GM19395 (cell line): ENCODE results near the gene KRTAP10-12.

ENCODE experiments used
- ATAC-seq: cut with Tn5 transposase; IDR thresholded peaks from one replicate; pipeline ENCODE4 v1.9.1; 2021; ENCODE audit warnings: mild to moderate bottlenecking, moderate library complexity; ENCODE audit not compliant: unreplicated experiment

KRTAP10-12 gene

GRCh38 chr21:44697811-44698734 lies 1.1 kb downstream of the KRTAP10-12 start:
- no peak for ATAC-seq

DNA sequence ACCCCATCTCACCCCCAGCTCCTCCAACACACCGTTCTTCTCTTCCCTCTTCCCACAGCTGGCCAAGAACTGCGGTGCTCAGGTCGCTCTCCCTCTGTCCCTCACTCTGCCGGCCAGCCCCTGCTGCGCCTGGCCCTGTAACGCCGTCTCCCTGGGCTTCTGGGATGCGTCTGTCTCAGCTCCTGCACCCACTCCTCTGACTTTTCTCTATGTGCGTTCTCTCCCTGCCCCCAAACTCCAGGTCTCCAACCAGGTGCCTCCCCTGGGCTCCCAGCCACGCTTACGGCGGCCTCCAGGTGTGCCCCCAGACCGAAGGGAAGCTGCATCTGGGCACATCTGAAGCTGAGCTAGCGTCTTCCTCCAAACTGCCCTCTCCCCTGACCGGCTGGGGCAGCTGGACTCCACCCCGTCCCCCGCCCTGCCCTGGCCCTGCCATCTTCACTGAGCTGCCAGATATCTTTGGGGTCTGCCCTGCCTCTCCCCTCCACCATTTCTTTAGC lies 2.6 kb downstream of the KRTAP10-12 start:
- ATAC-seq, result no peak

DNA sequence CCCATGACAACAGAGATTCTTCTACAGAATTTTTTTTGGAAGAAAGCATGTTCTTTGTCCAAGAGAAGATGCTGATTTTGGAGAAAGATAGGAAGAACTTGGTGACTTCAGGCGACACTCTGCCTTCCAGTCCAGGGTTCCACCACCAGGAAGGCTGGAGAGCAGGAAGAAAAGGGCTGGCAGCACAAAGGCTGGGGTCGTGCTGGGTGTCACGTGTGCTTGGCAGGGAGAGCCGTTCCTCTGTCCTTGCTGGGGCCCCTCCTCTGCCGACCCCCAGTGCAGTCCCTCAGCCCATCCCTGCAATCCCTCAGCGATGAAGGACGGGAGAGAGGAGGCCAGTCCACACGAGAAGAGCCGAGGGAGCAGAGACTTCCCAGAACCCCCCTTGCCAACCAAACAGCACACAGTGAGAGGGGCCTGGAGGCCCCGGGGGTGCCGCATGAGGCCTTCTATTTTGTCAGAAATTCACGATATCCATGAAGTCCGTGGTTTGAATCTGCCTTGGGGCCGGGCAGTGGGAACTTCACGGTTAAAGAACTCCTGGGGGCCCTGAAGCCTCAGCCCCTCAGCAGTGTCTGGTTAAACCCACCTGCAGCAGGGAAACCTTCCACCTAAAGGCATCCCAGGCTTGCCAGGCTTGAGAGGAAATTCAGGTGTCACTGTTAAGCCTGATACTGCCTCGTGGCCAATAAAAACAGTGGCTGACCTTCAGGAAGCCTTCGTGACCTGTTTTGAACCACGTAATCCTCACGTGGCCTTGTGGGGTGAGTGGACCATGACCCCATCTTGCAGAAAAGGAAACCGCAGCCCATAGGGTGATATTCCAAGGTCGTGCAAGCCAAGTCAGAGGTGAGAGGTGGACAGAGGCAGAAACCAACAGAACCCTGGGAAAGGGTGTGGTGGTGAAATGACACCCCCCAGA lies 3.4 kb downstream of the KRTAP10-12 start:
- no peak for ATAC-seq

DNA sequence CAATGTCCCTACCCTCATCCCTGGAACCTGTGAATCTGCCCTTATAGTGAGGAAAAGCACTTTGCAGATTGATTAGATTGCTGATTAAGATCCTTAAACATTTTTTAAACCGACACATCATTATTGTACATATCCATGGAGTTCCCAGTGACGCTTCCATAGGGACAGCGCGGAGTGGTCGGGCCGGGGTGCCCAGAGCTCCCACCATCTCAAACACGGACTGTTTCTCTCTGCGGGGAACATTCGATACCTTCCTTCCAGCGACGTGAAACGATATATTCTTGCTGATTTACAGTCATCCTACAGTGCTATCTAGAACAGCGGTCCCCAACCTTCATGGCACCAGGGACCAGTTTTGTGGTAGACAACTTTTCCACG lies 4.0 kb downstream of the KRTAP10-12 start:
- ATAC-seq, result no peak

DNA sequence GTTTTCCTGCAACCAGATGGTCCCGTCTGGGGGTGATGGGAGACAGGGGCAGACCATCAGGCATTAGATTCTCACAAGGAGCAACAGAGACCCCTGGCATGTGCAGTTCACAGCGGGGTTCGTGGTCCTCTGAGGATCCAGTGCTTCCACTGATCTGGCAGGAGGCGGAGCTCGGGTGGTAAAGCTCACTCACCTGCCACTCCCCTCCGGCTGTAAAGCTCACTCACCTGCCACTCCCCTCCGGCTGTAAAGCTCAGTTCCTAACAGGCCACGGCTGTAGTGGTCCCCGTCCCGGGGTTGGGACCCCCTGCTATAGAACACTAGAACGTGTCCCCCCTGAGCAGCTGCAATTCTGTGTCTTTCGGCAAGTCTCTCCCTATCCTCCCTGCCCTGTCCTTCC lies 4.6 kb downstream of the KRTAP10-12 start:
- no peak for ATAC-seq

DNA sequence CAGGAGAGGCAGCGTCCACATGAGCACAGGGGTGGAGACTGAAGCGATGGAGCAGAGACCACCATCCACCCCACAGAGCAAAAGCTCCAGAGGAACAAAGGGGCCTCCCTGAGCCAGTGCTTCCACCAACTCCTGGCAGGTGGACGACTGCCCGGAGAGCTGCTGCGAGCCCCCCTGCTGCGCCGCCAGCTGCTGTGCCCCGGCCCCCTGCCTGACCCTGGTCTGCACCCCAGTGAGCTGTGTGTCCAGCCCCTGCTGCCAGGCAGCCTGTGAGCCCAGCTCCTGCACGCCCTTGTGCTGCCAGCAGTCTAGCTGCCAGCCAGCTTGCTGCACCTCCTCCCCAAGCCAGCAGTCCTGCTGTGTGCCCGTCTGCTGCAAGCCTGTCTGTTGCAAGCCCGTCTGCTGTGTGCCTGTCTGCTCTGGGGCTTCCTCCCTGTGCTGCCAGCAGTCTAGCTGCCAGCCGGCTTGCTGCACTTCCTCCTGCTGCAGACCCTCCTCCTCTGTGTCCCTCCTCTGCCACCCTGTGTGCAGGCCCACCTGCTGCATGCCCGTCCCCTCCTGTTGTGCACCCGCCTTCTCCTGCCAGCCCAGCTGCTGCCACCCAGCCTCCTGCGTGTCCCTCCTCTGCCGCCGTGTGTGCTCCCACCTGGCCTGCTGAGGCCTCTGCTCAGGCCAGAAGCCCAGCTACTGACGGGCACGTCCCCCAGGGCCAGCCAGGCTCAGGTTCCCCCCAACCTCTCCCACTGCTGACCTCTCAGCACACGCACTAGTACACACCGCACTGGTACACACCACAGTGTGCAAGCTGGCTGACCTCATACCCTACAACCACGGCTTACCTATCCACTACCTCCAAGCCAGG lies 5.4 kb downstream of the KRTAP10-12 start:
- no peak for ATAC-seq

DNA sequence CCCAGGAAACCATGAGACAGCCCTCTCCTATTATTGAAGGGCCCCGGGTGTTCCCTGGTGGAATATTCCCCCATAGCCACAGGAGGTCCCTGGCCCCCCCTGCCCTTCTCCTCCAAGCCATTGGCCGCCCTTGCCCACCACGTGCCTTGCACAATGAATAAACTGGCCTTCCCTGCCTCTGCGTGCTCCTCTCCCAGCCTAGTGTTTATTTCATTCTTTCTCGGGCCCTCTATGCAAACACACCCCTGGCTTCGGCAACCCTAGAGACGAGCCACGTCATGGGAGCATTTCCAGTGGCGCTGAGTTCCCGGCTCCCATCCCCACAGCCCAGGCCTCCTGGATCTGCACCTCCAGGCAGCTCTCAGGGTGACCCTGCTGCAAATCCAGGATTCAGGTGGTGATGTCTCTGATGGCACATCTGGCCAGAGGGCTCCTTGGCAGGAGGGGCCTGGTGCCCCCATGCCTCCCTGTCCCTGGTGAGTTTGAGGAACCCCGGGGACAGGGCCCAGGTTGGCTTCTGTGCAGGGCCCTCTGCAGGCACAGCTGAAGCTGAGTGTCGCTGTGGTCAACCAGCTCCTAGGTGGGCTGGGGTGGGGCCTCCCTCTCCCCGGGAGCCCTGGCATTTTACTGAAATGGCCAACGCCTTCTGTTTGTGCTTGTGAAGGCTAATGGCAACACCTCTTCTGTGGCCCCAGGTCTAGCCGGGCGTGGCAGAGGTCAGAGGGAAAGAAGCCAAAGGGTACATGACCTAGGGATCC lies 6.2 kb downstream of the KRTAP10-12 start:
- no peak for ATAC-seq

DNA sequence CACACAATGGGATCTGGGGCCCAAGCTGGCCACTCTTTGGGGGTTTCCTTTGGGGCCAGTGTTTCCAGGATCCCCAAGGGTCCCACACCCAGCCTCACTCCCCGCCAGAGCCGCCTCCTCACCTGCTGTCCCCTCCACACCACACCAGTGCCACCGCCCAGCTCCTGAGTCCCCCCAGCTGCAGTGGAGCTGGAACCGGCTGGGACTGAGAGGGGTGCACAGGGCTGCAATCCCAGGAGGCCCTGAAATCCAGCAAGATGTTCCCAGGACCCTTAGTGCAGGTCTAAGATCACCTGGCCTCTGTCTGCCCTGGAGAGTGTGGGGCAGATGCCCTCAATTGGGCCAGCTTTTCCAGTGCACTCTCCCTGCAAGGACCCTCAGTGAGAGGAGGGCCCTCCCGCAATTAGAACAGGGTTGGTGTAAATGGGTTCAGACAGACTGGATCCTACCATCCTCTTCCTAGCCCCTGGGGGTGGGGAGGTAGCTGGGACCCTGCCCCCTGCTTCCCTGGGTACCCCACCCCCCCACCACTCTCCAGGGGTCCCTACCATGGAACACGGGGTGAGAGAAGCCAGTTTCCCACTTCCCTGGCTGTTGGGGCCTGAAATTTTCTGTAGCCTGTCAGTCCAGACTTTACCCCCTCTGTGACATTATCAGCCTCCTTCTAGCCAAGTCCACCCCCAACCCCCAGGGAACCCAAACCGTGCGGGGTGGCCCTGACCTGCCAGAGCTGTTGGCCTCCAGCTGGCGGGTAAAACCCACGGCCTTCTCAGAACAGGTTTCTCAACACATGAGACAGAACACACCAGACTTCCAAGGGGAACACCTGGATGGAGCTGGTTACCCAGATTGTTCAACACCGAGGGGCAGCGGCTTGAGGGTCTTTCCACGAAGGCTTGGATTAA lies 7.0 kb downstream of the KRTAP10-12 start:
- ATAC-seq, result no peak

GRCh38 chr21:44704636-44705001 lies 7.6 kb downstream of the KRTAP10-12 start:
- ATAC-seq, result no peak

DNA sequence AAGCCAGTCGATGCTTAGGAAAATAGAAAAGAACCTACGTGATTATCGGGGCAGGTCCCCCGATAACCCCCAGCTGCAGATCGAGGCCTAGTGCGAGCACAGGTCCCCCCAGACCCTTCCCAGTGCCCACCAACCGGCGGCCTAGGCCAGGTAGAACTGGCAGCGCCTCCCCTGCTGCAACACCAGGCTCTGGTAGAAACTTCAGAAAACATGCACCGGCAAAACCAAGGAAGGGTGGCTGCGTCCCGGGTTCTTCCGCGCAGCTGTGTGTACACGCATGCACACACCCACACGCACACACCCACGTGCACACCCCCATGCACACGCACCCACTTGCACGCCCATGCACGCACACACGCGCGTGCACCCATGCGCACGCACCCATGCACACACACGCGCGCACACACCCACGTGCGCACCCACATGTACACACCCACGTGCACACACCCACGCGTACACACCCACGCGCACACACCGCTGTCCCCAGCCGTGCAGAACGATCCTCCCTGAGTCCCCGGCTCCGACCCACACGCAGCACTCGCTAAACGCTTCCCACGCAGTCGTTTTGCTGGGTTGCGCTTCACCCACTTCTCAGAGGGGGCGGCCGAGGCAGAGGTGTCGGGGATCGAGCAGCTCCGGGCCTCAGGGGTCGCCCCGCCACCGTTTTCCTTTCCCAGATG lies 9.2 kb downstream of the KRTAP10-12 start:
- no peak for ATAC-seq

GRCh38 chr21:44706706-44707581 lies 10.0 kb downstream of the KRTAP10-12 start:
- no peak for ATAC-seq

GRCh38 chr21:44708213-44708865 lies 11.4 kb downstream of the KRTAP10-12 start:
- ATAC-seq, result no peak

GRCh38 chr21:44708866-44709425 lies 12.0 kb downstream of the KRTAP10-12 start:
- ATAC-seq, result no peak

- no peak for ATAC-seq
These were observed 12.7 kb downstream of the KRTAP10-12 start for GRCh38 chr21:44709426-44710293.

DNA sequence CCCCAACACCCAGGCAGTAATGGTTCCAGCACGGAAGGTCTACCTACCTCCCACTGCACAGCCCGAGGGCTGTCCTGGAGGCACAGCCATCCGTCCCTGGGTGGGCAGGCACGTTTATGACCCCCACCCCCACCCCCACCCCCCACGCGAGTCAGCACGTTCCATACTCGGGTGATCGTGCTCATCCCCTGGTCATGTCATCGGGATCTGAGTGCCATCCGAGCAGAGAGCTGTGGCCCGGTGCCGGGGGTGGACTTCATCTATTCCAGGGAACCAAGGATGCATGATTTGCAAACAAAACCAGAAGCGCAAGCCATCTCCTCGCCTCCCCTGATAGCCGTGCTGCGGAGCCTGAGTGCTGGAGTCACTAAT lies 13.3 kb downstream of the KRTAP10-12 start:
- no peak for ATAC-seq
